Hepatocyte (in vitro differentiated cells): ENCODE data around the gene TMEM117. TPM values are rescaled to one million over a fixed set of nuclear protein-coding genes. Genes with fewer than 3 reads are reported as not detected.

Source experiments
- DNase-seq: peaks from one replicate; pipeline ENCODE4 v3.0.0-alpha.2; 2016; ENCODE audit warnings: low spot score
- H2AFZ ChIP-seq: fragments of 200-600 bp; sonication (generic); 2 replicates; pipeline ENCODE4 v1.6.0; 2016; ENCODE audit warnings: antibody characterized with exemption, mild to moderate bottlenecking
- H3K27ac ChIP-seq: fragments of 200-600 bp; sonication (generic); 2 replicates; pipeline ENCODE4 v1.5.1; 2016; ENCODE audit warnings: mild to moderate bottlenecking
- H3K27me3 ChIP-seq: fragments of 200-600 bp; sonication (generic); 2 replicates; pipeline ENCODE4 v1.6.1; 2016
- H3K36me3 ChIP-seq: fragments of 200-600 bp; sonication (generic); replicated peaks from 2 replicates; pipeline ENCODE4 v1.5.1; 2016; ENCODE audit warnings: low read depth; ENCODE audit not compliant: insufficient read depth
- H3K4me1 ChIP-seq: fragments of 200-600 bp; sonication (generic); 2 replicates; pipeline ENCODE4 v1.5.1; 2016; ENCODE audit warnings: mild to moderate bottlenecking, moderate library complexity; ENCODE audit not compliant: insufficient read depth
- H3K4me2 ChIP-seq: fragments of 200-600 bp; sonication (generic); 2 replicates; pipeline ENCODE4 v1.6.0; 2016
- H3K4me3 ChIP-seq: fragments of 200-600 bp; sonication (generic); 2 replicates; pipeline ENCODE4 v1.5.1; 2016; ENCODE audit warnings: mild to moderate bottlenecking
- H3K79me2 ChIP-seq: fragments of 200-600 bp; sonication (generic); 2 replicates; pipeline ENCODE4 v1.6.0; 2017; ENCODE audit warnings: mild to moderate bottlenecking
- H3K9me2 ChIP-seq: fragments of 200-600 bp; sonication (generic); replicated peaks from 2 replicates; pipeline ENCODE4 v1.6.0; 2017; ENCODE audit warnings: mild to moderate bottlenecking; ENCODE audit not compliant: insufficient read depth
- H3K9me3 ChIP-seq: fragments of 200-600 bp; sonication (generic); 2 replicates; pipeline ENCODE4 v1.5.1; 2016; ENCODE audit warnings: low read depth, mild to moderate bottlenecking
- H4K20me1 ChIP-seq: fragments of 200-600 bp; sonication (generic); 2 replicates; pipeline ENCODE4 v1.6.0; 2016; ENCODE audit warnings: mild to moderate bottlenecking; ENCODE audit not compliant: insufficient read depth, poor library complexity, severe bottlenecking
- EZH2 ChIP-seq: fragments of 200-600 bp; sonication (generic); IDR thresholded peaks from 2 replicates; pipeline ENCODE4 v1.6.1; 2016; ENCODE audit warnings: antibody characterized with exemption, mild to moderate bottlenecking, borderline replicate concordance
- EZH2phosphoT487 ChIP-seq: fragments of 200-600 bp; sonication (generic); IDR thresholded peaks from one replicate; pipeline ENCODE4 v1.6.1; 2018; ENCODE audit warnings: antibody characterized with exemption, mild to moderate bottlenecking, low read depth, moderate library complexity; ENCODE audit not compliant: unreplicated experiment, severe bottlenecking
- WGBS: methylation state at CpG from one replicate; pipeline ENCODE4 v1.1.6; 2016; ENCODE audit warnings: low lambda C conversion rate; ENCODE audit errors: missing lambda C conversion rate; 5-methylcytosine and 5-hydroxymethylcytosine counted together
- polyA plus RNA-seq: library from polyadenylated mRNA; unstranded; fragments of >200 nt; fragmentation: Nextera tagmentation; extraction: Ambion mirVana; gene quantifications from 2 replicates; pipeline ENCODE4 v1.2.1, GENCODE V29; 2016
- total RNA-seq: library from RNA; depleted of rRNA; stranded (reverse); fragments of >200 nt; gene quantifications from 2 replicates; pipeline ENCODE4 v1.2.3, GENCODE V29; 2014
- TF ChIP-seq, protein P1 (sequence below): fragments of 200-600 bp; sonication (generic); IDR thresholded peaks from 2 replicates; pipeline ENCODE4 v1.5.1; 2016; ENCODE audit warnings: antibody characterized with exemption, mild to moderate bottlenecking; ENCODE audit not compliant: poor library complexity

Gene TMEM117
- total and polyA plus RNA-seq, 2 experiments from 2014 or later = 12.4 to 47.1 TPM

DNA sequence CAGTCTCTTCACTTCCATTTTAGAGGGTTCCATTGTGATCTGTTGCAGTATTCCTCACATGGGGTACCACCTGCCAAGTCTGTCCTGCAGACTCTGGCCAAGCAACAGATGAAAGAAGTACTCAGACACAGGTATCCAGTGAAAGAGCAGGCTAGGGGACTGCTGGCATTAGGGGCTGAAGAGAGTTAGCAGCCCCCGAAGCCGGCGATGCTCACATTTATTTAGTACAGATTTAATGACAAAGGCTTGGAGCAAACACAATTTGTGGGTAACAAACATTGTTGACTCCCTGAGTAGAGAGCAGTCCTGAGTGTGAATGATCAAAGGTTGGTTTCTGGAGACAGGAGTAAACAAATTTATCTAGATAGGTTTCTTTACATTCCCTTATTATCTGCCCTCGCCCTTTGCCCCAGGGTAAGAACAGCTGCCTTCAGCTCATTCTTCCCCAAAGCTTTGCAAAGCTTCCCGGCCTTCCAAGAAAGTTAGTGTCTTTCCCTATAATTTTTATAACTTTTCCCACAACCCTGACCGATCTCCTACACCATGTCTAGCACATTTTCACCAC, 144.8 kb downstream of the TMEM117 start:
- 96% methylated on average over 6 of the region's 6 CpGs for WGBS

DNA sequence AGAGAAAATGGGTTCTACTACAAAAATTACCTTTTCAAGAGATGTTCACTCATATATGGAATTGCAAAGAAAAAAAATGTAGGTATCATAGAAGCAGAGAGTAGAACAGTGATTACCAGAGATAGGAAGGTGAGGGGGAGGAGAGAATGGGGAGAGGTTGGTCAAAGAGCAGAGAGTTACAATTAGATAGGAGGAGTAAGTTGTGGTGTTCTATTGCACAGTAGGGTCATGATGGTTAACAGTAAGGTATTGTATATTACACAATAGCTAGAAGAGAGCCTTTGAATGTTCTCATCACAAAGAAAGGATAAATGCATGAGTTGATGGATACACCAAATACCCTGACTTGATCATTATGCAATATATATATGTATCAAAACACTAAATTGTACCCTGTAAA, 145.8 kb downstream of the TMEM117 start:
- no peak for DNase-seq
- Histone ChIP-seq H3K36me3 (no peaks in the 10 kb centered on the region), H3K9me2 (no peaks in the 10 kb centered on the region), H3K27me3 (no peaks in the 10 kb centered on the region), H3K9me3 (peaks cover 3% of the 10 kb centered on the region), H4K20me1 (no peaks in the 10 kb centered on the region), H3K4me1 (no peaks in the 10 kb centered on the region), H2AFZ (no peak overlapping the region), H3K4me2 (no peak overlapping the region), H3K79me2 (no peaks in the 10 kb centered on the region), H3K27ac (no peak overlapping the region), H3K4me3 (no peak overlapping the region)
- TF ChIP-seq, protein P1, sequence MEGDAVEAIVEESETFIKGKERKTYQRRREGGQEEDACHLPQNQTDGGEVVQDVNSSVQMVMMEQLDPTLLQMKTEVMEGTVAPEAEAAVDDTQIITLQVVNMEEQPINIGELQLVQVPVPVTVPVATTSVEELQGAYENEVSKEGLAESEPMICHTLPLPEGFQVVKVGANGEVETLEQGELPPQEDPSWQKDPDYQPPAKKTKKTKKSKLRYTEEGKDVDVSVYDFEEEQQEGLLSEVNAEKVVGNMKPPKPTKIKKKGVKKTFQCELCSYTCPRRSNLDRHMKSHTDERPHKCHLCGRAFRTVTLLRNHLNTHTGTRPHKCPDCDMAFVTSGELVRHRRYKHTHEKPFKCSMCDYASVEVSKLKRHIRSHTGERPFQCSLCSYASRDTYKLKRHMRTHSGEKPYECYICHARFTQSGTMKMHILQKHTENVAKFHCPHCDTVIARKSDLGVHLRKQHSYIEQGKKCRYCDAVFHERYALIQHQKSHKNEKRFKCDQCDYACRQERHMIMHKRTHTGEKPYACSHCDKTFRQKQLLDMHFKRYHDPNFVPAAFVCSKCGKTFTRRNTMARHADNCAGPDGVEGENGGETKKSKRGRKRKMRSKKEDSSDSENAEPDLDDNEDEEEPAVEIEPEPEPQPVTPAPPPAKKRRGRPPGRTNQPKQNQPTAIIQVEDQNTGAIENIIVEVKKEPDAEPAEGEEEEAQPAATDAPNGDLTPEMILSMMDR = no peak
- TF ChIP-seq EZH2 (no peak), EZH2phosphoT487 (no peak)

More for the DNA sequence above, 144.8 kb downstream of the TMEM117 start:
- peaks cover 3% of the 10 kb centered on the region for H3K9me3 ChIP-seq
- no peaks in the 10 kb centered on the region for H4K20me1 ChIP-seq
- no peaks in the 10 kb centered on the region for H3K79me2 ChIP-seq
- no peak overlapping the region for H3K27ac ChIP-seq
- no peak overlapping the region for H3K4me3 ChIP-seq
- H2AFZ ChIP-seq = no peak overlapping the region
- no peaks in the 10 kb centered on the region for H3K9me2 ChIP-seq
- no peaks in the 10 kb centered on the region for H3K27me3 ChIP-seq
- H3K4me2 ChIP-seq = no peak overlapping the region
- H3K4me1 ChIP-seq = no peaks in the 10 kb centered on the region
- no peaks in the 10 kb centered on the region for H3K36me3 ChIP-seq
- TF ChIP-seq EZH2phosphoT487 (no peak), EZH2 (no peak)
- TF ChIP-seq, protein P1 = no peak
- DNase-seq = no peak

DNA sequence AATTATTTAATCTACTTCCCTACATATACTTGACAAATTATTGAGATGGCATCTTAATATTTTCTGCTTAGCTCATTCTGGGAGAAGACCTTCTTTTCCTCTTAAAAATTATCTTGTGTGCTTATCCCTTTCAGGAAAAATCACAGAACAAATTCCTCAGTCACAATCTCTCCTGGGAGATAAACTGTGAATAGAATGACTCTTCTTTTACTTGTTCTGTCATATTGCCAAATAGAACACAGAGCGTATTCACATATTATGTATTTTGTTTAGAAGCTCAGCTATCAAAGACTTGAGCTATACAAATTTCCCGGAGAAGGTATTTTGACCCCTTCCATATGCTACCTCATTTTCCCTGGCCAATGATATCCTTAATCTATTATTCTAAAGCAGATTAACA, 146.7 kb downstream of the TMEM117 start:
- no peaks in the 10 kb centered on the region for H3K9me2 ChIP-seq
- TF ChIP-seq EZH2phosphoT487 (no peak), EZH2 (no peak)
- TF ChIP-seq, protein P1 = no peak
- DNase-seq = no peak
- no peaks in the 10 kb centered on the region for H3K79me2 ChIP-seq
- H3K27me3 ChIP-seq = no peaks in the 10 kb centered on the region
- H3K27ac ChIP-seq = no peak overlapping the region
- no peak overlapping the region for H3K4me2 ChIP-seq
- H4K20me1 ChIP-seq = no peaks in the 10 kb centered on the region
- no peaks in the 10 kb centered on the region for H3K36me3 ChIP-seq
- H2AFZ ChIP-seq = no peak overlapping the region
- no peak overlapping the region for H3K4me3 ChIP-seq
- peaks cover 3% of the 10 kb centered on the region for H3K9me3 ChIP-seq
- no peaks in the 10 kb centered on the region for H3K4me1 ChIP-seq
- 90% methylated on average over 2 of the region's 2 CpGs for WGBS
